Stomach (tissue), 4 donors: Measurements from ENCODE around the gene LCN12.

Experiments used
- POLR2A ChIP-seq, 4 donors: fragments of 450-650 bp; IDR thresholded peaks; one replicate each; pipeline ENCODE4 v1.6.1; 2016; ENCODE audit warnings: antibody characterized with exemption in 4 of 4, control low read depth in 2 of 4, mild to moderate bottlenecking in 1 of 4, moderate library complexity in 1 of 4
- TF ChIP-seq, protein P1 (sequence below), 7 experiments: fragments of 450-650 bp in 4 of 7; fragments of 200-600 bp in 3 of 7; sonication (generic) in 3 of 7; IDR thresholded peaks; one replicate each; pipeline ENCODE4 v1.5.1; 2016 to 2019; ENCODE audit warnings: antibody characterized with exemption in 7 of 7, control low read depth in 2 of 7, mild to moderate bottlenecking in 1 of 7

- TF ChIP-seq, protein P1, sequence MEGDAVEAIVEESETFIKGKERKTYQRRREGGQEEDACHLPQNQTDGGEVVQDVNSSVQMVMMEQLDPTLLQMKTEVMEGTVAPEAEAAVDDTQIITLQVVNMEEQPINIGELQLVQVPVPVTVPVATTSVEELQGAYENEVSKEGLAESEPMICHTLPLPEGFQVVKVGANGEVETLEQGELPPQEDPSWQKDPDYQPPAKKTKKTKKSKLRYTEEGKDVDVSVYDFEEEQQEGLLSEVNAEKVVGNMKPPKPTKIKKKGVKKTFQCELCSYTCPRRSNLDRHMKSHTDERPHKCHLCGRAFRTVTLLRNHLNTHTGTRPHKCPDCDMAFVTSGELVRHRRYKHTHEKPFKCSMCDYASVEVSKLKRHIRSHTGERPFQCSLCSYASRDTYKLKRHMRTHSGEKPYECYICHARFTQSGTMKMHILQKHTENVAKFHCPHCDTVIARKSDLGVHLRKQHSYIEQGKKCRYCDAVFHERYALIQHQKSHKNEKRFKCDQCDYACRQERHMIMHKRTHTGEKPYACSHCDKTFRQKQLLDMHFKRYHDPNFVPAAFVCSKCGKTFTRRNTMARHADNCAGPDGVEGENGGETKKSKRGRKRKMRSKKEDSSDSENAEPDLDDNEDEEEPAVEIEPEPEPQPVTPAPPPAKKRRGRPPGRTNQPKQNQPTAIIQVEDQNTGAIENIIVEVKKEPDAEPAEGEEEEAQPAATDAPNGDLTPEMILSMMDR (IDR thresholded peaks at IDR 0.05), result no peak
- TF ChIP-seq POLR2A (IDR thresholded peaks at IDR 0.05), result no peak
Observed at GRCh38 chr9:136956604-136957003, 4.5 kb downstream of the LCN12 start.
